Stimulated activated CD4-positive, alpha-beta T cell treated with anti-CD3 and anti-CD28 coated beads, Interleukin-4, amount 100 ng/mL, for 48 hours (primary cell): ENCODE measurements around the gene ZNF385B.
A peak's percentile ranks its signal among the peaks of the same experiment; 100 is the strongest.

ENCODE experiments used
- DNase-seq, 2 donors: peaks; one replicate each; pipeline ENCODE4 v3.0.0-alpha.2; 2020; ENCODE audit warnings: low read depth in 2 of 2

The ZNF385B gene

DNA sequence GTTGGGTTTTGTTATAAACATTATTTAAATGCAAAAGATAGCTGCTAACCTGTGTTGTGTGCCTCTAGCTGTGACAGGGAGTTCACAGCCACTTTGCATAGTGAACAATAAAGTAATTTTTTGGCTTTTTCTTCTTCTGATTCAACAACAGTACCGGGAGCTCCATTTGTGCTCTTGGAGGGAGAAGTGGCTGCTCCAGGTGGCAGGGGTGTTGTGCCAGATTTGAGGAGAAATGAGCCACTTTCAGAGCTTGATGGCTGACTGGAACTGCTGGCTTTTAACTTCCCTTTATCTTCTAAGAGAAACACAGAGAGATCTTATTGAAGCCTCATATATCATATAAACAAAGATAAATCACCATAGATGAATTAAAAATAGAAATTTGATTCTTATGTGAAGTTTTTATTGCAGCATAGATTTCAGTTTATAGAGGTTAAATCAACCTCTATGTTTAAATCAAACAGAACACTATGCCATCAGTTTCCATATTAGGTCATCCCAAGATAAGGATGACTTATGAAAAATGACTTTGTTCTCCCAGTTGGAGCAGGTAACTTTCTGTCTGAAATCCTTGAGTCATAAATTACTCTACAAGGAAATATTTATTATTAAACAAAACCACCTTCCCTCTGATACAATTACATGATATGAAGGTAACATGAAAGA lies 414.8 kb downstream of the ZNF385B start:
- DNase-seq = no peak

DNA sequence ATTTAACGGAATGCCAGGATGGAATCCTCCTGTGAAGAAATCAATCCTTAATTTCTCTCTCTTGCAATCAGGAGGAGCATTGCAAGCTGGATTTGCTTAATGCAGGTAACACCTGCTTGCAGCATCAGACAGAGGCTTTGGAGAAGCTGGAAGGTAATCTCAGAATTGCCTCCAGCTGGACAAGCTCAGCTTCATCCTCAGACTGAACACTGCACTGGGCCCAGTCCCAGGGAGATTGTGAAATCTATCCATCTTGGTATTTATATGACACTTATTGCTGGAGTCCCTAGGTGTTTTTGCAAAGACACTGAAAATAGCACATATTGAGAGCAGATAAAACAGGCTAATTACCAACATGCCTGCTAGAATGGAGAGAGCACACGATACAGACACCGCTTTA lies 417.4 kb downstream of the ZNF385B start:
- no peak for DNase-seq

DNA sequence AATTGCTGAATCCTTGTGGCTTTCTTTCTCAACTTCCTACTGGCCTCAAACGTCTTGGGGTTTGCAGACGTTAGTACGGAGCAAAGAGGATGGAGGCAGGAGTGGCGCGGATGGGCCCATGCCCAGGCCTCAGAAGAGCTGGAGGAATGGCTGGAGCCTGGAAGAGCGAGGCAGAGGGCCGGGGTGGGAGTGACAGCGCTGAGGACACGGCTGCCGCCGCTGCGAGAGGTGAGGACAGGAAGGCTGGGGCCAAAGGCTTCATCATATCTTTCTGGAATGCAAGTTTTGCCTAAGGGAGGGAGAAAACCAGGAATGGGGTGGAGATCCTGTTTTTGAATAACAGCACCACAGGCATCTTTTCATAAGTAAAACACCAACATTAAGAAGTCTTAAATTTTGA lies 418.2 kb downstream of the ZNF385B start:
- no peak for DNase-seq

DNA sequence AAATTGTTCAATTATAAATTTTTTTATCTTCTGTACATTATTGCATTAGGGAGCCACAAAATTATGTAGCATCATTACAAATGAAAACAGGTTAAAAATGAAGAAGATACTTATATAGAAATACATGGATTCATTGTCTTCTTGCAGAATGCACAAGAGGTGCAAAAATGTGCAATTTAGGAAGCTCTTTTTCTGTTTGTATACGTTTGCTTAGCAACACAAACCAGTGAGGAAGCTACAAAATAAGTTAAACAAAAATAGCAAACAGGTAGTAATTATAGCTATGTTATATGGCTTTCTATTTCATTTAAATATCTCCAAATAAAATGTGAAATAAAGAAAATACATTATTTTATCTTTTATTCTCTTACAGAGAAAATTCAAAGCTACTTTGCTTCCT lies 419.2 kb downstream of the ZNF385B start:
- DNase-seq = no peak

DNA sequence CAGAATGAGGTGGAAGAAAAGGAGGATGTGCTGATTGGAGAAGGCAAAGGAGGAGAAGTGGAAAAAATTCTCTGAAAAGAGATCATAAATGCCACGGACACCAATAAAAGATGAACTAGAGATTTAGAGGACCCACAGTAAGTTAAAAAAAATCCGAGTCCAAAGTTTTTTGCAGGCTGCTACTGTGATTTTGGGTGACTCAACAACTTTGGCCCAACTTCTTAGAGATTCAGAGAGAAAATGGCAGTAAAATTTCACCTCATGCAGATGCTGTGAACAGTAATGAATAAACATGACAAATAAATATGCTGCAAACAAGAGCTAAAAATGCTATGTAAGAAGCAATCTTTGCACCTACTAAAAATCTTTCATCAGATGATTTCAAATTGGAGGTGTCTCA lies 419.9 kb downstream of the ZNF385B start:
- no peak for DNase-seq

DNA sequence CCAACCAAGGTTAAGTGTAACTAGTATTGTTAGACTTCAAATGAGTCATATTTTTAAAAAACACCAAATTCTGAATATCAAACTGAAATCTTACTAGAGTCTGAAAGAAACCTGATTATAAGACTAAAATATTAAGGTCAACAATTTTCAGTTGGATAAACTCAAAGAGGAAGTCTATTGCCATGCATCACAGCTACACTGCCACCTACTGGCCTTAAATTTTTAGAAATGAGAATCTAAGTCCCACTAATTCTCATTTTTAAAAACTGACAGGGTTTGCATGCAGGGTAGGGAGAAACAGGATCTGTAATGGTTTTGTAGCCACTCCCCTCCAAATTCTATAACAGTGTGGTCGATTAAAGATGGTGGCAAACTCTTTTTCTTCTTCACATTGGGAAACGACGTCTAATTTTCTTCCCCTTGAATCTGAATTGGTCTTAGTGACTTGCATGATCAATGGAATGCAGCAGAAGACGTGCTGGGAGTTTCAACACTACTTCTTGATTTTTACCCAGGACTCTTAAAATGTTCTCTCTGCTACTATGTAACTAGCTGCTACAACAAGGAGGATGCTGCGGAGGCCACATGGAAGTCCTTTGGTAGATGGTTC lies 420.7 kb downstream of the ZNF385B start:
- no peak for DNase-seq

DNA sequence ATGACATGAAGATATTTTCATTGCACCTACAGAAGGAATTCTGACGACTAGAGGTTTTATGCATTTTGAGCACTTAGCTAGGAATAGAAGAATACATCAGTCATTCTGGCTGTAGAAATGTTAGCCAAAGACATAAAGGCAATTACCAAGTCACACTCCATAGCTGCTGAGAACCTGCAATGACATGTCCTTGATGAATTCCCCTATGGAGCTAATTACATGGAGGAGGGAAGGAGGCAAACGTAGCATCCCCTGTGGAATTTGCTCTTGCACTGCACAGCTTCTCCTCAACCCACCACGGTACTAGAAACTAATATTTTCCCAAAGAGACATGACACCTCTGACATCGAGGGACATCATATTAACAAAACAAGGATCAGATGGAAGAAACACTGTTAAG lies 422.8 kb downstream of the ZNF385B start:
- no peak for DNase-seq

DNA sequence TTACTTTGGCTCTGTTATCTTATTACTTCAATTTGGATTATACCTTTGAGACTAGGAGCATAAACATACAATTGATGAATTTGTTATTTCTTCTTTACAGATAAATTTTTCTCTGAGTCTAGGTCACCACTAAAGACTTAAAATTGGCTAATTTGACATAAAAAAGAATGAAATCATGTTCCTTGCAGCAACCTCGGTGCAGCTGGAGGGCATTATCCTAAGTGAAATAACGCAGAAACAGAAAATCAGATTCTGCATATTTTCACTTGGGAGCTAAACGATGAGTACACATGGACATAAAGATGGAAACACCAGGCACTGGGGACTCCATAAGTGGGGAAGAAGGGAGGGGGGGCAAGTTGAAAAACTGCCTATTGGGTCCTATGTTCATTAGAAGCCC lies 424.0 kb downstream of the ZNF385B start:
- no peak for DNase-seq

DNA sequence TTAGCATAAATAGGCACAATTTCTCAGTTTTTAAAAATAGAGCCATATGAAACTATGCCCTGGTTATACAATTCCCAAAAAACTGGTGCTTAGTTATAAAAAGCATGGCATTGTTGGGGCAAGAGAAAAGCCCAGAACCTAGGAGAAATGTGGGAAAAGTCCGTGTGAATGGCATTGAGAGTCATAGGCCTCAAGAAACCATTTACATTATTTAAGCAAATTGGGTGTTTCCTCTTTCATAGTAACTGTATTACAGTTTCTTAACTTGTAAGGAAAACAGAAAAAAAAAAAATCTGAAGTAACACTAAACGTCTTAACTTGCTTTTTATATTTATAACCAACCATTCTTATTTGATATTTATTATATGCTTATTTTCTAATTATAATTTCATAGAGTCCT lies 425.8 kb downstream of the ZNF385B start:
- DNase-seq = no peak

DNA sequence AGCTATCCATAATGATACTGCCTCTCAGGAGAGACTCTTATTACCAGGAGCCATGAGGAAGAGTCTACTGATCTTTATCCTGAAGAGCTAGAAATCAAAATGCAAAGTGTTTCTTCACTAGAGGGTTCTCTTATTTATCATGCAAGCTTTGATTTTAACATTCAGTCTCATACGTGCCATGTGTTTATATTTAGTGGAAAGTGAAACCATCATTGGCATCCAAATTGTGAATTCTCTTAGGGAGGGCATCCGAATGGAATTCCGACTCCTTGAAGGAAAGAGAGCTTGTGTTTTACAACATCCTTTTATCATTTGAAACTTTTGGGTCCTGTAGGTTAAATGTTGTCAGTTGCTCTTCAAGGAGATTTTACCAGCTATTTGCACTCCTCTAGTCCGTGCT lies 426.4 kb downstream of the ZNF385B start:
- no peak for DNase-seq

DNA sequence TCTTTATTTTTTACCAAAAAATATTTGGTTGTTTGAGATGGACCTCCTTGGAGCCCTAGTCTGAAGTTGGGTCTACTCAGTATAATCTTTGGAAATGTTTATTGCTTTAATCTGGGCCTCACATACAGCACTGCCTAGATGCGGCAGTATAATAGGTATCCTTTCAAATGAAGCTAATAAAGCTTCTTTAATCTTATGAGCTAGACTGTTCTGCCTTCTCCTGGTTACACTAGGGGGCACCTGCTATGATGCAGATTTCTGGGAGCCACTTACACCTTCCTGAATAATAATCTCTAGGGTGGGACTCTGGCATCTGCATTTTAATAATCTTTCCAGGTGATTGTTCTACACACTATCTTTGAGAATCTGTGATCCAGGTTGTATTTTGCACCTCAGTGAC lies 427.1 kb downstream of the ZNF385B start:
- no peak for DNase-seq

DNA sequence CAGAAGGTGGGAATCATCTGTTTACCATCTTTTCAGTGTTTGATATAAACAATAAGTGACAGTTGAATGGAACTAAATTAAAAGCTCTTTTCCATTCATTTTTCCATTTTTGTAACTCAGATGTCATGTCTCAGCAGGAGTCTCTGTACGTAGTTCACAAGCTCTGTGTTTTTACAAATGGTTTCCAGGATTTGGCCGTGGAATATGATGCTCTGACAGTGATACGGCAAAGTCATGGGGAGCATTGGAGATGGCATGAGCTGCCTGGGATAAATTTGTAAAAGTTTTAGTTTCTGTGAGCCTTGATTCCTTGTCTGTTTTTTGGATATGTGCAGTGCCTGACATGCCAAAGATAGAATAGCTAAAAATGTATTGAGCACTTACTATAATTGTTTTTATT lies 428.7 kb downstream of the ZNF385B start:
- DNase-seq = no peak

DNA sequence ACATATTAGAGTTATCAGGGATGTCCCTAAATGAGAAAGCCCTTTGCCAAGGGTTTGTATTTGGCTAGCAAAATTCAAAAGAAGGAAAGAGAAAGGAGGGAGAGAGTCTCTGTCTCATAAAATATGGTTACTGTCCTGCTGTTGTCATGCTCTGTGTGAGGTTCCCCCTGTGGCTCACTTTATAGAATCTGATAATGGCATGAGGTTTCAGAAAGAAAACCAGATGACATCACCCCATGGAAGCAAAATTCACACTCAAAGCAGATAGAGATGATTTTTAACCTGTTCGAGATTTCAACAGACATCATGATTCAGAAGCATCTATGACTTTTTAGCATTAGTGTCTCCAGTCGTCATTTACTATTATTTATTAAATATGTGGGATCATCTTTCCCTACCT lies 431.8 kb downstream of the ZNF385B start:
- DNase-seq = no peak

DNA sequence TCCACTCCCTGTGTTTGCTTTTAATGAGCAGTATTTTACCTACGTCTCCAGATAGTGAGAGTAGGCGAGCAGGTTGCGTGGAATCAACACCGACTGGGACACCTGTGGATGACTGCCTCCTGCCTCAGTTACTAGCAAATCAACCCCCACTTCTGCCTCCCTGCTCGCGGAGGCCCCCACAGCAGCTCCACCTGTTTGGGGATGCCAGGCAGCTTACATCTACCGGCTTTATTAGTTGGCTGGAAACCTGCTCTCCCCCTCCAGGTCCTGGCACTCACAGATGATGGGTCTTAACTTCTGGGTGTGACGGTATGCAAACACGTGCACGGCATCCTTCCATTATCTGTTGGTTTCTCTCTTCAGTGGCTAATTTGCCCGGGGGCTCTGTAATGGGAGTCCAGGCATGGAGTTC lies 432.3 kb downstream of the ZNF385B start:
- DNase-seq = no peak

DNA sequence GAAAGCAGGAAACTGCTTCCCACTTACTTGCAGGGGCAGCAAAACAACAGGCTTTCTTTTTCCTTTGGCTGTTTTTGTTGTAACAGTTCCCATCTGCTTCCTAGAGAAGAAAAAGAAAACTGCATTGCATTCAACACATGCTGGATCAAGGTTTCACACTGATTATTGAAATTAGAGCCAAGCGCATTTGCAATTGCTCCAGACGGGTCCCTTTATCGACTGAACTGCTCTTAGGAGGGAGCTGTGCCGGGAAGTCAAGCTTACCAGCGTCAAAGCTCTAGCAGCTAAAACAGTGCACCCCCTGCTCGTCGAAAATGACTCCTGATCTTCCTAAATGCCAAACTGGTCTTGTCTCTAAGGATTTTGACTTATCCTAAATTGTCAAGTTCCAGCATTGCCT lies 432.8 kb downstream of the ZNF385B start:
- no peak for DNase-seq

DNA sequence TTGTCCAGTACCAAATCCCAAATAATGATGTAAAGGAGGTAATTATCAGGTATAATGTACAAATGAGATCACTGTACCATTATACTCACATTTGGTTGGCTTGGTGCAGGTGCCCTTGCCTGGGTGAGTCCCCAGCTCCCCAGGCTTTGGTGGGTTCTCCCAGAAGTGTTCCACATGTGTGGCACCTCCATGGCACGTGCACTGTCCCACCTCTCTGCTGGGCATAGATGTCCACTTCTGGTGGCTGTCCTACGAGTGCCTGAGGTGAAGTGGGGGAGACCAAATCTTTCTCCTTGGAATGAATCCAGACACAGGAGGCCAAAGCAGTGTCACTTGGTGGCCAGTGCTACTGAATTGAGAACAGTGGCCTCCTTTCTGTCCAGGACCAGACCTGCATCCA lies 434.3 kb downstream of the ZNF385B start:
- DNase-seq = no peak

DNA sequence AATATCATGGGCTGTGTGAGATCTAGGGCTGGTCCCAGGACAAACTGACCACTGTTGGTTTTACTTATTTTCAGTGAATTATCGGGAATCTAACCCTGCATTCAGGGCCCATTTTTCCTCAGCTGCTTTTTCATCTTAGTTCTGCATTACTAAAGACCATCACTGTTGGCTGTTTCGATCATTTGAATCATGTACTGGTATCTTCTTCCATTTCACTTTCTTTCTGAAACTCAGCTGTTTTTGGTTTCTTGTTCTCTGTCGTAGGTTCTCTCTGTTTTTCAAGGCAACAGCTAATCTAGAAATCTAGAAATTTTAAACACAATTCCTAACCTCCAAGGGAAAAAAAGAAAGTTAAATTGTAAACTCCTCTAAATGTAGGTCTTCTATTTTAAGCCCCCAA lies 436.8 kb downstream of the ZNF385B start:
- DNase-seq = no peak

DNA sequence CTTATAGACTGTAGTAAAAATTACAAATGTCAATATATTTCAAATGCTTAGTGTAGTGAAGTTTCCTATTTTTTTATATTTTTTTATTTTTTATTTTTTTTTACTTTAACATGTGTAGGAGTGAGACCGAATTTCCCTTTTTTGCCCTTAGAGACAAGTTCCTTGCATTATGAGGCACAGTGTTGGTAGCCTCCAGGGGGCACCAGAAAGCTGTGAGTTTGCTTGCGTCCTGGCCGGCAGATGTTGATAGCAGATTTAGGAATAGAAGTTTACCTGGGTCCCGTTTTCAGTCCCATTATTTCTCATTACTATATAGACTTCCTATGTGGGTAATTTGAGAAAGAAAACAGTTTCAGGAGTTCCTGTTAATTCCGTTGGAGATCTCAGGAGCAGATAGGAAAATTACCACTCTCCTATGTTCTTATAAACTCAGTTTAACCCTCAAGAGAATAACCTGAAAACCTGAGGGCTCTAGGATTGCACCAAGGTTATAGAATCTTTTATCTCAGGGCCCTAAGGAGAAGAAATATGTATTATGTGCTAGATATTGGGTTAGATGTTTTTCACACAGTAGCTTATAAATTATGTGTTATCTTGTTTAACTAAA lies 439.3 kb downstream of the ZNF385B start:
- peak; percentile 25 to 37 for DNase-seq

DNA sequence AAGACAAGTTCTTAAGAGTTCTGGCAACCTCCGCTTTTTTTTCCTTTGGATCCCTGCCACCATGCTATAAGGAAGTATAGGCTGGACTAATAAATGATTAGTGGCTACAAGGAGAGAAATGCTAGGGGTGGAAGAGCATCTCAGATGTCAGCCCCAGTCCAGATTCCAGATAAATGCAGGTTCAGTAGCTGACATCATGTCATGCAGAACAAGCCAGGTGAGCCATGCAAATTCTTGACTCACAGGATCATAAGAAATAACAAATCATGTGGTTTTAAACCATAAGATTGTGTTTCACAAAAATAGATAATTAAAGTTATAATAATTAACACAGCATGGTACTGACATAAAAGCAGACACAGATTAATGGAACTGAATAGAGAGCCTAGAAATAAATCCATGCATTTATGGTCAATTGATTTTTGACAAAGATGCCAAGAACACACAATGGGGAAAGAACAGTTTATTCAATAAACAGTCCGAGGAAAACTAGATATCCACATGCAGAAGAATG lies 443.9 kb downstream of the ZNF385B start:
- no peak for DNase-seq

DNA sequence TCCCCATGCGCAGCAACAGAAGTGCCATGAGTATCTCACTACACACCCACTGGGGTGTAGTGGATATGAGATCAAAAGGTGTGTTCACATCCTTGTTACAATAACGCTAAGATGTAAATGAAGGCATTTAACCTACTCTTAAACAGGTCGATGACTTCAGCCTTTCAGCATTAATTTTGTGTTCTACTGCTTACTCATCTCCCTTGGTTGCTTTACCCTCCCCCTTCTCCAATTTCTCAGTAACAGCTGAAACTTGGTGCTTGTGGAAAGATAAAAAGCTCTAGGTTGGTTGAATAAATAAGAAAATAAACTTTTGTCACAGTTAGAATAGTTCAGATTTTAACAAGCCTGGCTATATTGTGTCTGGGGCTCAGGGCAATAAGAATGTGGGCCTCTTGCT lies 449.3 kb downstream of the ZNF385B start:
- no peak for DNase-seq

DNA sequence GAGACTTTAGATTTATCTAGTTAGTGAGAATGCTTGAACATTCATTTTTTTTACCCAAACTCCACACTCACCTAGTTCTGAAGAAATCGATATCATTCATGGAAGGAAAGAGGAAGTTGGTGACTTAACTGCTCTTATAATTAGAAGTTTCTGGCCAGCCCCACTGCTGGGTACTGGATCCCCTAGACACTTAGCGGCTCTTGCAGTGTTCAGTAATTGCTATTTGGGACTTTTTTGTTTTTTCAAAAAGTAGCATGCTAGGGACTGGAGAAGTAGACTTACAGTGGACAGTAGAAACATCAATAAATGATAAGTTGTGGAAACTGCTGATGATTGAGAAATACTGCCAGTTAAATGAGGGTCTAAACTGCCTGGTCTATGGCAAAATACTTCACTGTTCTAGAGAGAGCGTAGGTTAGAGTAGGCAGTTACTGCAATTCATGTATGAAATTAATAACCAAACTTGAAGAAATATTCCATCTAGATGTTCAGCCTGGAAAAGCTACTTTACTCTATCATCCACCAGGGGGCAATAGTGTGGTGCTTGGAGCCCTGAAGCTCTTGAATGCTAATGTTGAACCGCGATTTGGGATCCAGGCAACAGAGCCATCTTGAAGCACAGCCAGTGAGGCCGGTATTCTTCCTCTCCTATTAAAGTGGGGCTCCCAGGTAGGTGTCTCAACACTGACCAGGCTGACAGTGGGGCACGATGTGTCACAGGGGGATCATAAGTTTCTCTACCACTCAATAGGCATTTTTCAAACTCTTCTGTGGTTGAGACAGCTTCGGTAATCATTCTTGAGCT lies 450.7 kb downstream of the ZNF385B start:
- DNase-seq = peak in 1 of 2 donors; percentile 9

DNA sequence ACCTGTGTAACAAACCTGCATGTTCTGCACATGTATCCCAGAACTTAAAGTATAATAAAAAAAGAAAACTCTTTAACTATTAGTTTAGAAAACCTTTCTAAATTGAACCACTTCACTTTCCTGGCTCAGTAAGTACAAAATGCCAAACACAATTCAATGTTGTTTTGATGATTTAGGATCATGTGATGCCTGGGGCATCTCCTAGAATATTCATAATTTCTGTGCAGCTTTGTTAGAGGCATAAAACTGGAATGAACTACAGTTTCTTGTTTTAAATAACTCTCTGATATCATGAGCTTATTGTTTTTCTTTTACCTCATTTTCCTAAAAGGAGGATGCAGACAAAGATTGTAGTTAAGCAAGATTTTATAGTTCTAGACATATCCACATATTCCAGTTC lies 457.8 kb downstream of the ZNF385B start:
- no peak for DNase-seq

DNA sequence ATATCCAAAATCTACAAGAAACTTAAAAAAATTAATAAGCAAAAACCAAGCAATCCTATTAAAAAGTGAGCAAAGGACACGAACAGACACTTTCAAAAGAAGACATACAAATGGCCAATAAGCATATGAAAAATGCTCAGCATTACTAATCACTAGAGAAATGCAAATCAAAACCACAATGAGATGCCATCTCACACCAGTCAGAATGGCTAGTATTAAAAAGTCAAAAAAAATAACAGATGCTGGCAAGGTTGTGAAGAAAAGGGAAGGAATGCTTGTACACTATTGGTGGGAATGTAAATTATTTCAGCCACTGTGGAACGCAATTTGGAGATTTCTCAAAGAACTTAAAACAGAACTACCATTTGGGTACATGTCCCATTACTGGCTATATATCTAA lies 467.9 kb downstream of the ZNF385B start:
- no peak for DNase-seq
